ENCODE data around the gene GSE1.
A peak's percentile ranks its signal among the peaks of the same experiment; 100 is the strongest.

Gene GSE1

GRCh38 chr16:85574672-85575475 is 38.2 kb upstream of the GSE1 start:
- DNase-seq (ENCODE audit: low spot score) = no peak

GRCh38 chr16:85575920-85576319 is 37.2 kb upstream of the GSE1 start:
- DNase-seq (ENCODE audit: low spot score) = no peak

GRCh38 chr16:85576944-85577343 is 36.2 kb upstream of the GSE1 start:
- DNase-seq (ENCODE audit: low spot score) = no peak

GRCh38 chr16:85577899-85578598 is 35.1 kb upstream of the GSE1 start:
- DNase-seq (ENCODE audit: low spot score) = no peak

- DNase-seq (ENCODE audit: low spot score) = no peak
These were observed 34.5 kb upstream of the GSE1 start for GRCh38 chr16:85578599-85578948.

GRCh38 chr16:85579191-85579590 is 33.9 kb upstream of the GSE1 start:
- no peak for DNase-seq (ENCODE audit: low spot score)

- no peak for DNase-seq (ENCODE audit: low spot score)
These were observed 33.1 kb upstream of the GSE1 start for GRCh38 chr16:85579923-85580580.

GRCh38 chr16:85580684-85581083 is 32.4 kb upstream of the GSE1 start:
- DNase-seq (ENCODE audit: low spot score) = no peak

- no peak for DNase-seq (ENCODE audit: low spot score)
These were observed 30.7 kb upstream of the GSE1 start for GRCh38 chr16:85582229-85582991.

GRCh38 chr16:85583491-85584181 is 29.5 kb upstream of the GSE1 start:
- peak; percentile 50 for DNase-seq (ENCODE audit: low spot score)

GRCh38 chr16:85584267-85584666 is 28.9 kb upstream of the GSE1 start:
- no peak for DNase-seq (ENCODE audit: low spot score)

- DNase-seq (ENCODE audit: low spot score) = no peak
These were observed 28.3 kb upstream of the GSE1 start for GRCh38 chr16:85584819-85585282.

- no peak for DNase-seq (ENCODE audit: low spot score)
These were observed 27.4 kb upstream of the GSE1 start for GRCh38 chr16:85585711-85586110.

- no peak for DNase-seq (ENCODE audit: low spot score)
These were observed 26.6 kb upstream of the GSE1 start for GRCh38 chr16:85586380-85587104.

GRCh38 chr16:85587762-85588556 is 25.2 kb upstream of the GSE1 start:
- DNase-seq (ENCODE audit: low spot score) = no peak

- no peak for DNase-seq (ENCODE audit: low spot score)
These were observed 24.3 kb upstream of the GSE1 start for GRCh38 chr16:85588562-85589503.

GRCh38 chr16:85589688-85590505 is 23.2 kb upstream of the GSE1 start:
- DNase-seq (ENCODE audit: low spot score) = no peak

- DNase-seq (ENCODE audit: low spot score) = no peak
These were observed 22.7 kb upstream of the GSE1 start for GRCh38 chr16:85590506-85590832.
